Measurements from ENCODE around the gene NTN1.

Gene NTN1

DNA sequence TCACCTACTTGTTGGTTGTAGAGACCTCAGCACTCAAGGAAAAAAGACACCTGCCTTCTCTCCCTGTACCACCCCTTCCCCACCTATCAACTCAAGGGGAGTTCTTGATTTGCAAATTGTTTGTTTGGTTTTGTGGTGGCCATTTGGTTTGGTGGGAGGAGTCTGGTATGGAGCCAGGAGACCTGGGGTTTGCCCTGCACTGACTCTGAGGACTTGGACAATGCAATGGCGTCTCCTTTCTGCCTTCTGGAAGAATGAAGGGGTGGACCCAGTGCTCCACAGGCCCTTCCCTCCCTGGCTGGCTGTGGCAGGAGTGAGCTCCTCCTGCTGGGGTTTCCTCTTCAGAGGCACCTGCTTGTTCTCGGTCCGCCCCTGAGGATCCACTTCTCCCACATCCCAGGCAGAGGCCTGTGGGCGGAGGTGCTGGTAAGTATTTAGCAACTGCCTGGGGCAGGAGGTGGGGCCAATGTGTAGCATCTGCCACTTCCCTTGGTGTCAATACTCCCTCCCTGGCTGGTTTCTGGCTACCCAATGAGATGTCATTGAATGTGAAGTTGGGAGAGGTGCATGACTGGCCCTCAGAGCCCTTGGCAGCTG, 164.5 kb downstream of the NTN1 start:
- in situ Hi-C loops (cut with MboI; ENCODE audit: low sequenced_read_pairs), result no loop called here

GRCh38 chr17:9187828-9188227, 166.5 kb downstream of the NTN1 start:
- in situ Hi-C loops (cut with MboI; ENCODE audit: low sequenced_read_pairs), result no loop called here

DNA sequence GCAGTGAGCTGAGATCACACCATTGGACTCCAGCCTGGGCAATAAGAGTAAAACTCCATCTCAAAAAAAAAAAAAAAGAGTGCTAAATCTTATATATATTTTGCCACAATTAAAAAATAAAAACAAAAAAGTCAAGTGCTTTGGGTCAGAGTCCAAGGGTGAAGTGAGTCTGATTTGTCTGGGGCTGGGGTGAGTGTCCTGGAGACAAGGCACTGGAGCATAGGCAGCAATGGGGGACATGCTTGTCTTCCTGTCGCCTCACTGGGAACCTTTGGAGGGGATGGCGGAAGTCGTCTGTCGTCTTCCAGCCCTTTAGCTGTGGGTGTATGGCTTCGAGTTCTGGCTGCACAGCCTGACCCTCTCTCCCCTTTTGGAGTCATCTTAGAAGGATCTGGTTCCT, 167.1 kb downstream of the NTN1 start:
- in situ Hi-C loops (cut with MboI; ENCODE audit: low sequenced_read_pairs), result no loop called here

GRCh38 chr17:9189870-9190269, 168.6 kb downstream of the NTN1 start:
- in situ Hi-C loops (cut with MboI; ENCODE audit: low sequenced_read_pairs), result no loop called here

DNA sequence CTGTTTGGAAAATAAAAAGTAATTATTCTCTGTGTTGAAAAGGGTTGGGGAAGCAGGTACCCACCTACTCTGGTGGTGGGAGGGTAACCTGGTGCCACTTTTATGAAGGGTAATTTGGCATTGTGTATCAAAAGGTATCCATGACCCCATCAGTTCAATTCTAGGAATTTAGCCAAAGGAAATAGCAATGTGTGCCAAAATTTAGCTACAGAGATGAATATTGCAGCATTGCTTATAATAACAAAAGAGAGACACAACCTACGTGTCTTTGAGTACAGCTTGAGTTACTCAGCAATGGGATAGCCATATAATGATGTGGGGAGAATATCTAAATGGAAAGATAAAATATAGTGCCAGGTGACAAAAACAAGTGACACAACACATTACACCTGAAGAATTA, 170.7 kb downstream of the NTN1 start:
- in situ Hi-C loops (cut with MboI; ENCODE audit: low sequenced_read_pairs), result no loop called here

DNA sequence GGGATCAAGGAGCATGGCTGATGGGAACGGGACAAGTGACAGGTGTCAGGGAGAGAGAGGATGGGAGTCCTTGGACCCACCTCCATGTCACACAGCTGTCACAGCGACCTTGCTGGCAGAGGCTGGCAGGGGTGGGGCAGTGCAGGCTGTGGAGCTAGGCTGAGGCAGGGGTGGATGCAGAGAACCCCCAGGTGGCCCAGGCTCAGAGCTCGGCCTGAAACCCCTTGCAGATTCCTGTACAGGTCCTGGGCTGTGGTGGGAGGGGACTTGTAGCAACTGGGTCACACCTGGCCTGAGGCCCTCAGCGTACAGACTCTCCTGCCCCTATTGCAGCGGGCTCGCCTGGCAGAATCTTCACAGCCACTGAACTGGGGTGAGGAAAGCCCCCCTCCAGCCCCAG, 174.1 kb downstream of the NTN1 start:
- in situ Hi-C loops (cut with MboI; ENCODE audit: low sequenced_read_pairs), result no loop called here

- in situ Hi-C loops (cut with MboI; ENCODE audit: low sequenced_read_pairs), result no loop called here
These were observed 174.8 kb downstream of the NTN1 start for GRCh38 chr17:9195961-9196670.

DNA sequence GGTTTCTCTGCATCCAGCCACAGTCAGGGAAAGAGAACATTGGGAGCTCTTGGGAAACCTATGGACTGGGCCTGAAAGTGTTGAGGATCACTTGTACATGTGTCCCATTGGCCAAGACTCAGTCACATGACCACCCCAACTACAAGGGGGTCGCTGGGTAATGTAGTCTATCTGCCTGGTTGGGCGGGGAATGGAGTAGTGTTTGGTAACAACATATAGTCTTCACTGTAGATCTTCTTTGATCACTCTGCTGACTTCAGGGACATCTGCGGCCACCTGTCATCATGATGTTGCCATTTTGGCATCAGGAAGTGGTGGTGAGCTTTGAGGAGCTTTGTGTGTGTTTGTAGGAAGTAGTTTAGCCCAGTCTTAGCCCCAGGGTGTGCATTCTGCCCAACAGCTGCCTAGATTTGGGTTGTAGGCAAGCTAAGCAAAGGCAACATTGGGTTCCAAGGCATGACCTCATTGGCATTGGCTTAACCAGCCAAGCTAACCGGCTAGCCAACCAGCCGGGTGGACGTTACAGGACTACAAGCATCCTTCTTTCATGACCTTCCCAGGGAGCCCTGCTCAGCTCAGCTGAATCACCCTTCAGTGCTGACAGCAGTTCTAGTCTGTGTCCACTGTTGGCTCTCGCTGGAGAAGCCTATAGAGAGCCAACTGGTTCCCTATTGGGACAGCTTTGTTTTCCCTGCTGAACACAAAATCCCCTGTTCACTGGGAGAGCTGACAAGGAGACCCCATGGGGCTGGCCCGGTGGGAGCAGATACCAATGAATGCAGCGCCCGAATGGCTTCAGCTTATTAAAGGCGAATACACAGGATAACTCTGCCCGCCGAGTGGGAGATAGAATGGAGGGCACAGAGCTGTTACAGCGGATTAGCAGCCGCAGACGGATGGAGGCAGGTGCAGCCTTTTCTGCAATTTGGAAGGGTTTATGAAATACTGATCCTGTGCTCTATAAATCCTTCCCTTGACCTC, 178.6 kb downstream of the NTN1 start:
- in situ Hi-C loops (cut with MboI; ENCODE audit: low sequenced_read_pairs), result no loop called here

DNA sequence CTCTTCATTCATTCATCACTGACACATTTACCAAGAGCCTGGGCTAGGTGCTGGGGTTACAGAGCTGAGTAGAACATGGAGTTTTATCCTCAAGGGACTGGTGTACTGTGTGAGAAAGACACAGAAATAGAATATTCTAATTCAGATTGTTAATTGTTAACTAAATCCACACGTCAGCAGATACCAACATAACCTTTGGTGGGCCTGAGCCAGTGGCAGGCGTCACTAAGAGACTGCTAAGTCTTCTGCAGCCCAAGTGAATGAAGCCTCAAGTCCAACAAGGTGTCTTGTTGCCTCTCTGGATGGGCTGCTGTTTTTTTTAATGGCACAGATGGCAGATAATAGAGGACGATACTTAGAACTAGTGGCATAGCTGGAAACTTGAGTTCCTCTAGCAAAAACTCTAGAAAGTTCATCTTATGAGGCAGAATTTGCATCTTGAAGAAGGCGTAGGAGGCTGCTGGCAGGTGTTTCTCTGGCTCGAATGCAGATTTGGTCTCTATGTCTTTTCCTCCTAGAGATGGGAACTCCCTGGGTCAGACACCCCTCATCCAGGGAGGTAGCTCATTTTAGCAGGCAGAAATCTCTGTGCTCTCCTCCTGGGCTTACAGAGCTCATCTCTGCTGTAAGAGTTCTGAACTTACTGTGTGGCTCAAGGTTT, 179.5 kb downstream of the NTN1 start:
- in situ Hi-C loops (cut with MboI; ENCODE audit: low sequenced_read_pairs), result no loop called here

DNA sequence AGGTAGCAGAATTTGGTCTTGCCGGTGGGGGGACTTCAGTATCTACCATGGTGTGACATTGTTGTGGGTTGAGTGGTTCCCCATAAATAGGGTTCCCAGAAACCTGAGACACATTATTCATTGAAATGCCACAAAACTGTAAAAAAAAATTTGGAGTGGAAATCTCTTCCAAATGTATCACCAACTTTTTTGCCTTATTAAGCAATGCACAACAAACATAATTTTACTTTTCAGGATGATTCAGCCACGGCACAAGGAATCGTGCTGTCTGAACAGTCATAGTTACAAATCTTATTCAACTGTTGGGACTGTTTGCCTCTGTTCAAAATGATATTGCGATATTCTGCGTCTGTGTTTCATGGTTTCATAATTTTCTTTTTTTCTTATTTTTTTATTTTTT, 181.2 kb downstream of the NTN1 start:
- in situ Hi-C loops (cut with MboI; ENCODE audit: low sequenced_read_pairs), result no loop called here

DNA sequence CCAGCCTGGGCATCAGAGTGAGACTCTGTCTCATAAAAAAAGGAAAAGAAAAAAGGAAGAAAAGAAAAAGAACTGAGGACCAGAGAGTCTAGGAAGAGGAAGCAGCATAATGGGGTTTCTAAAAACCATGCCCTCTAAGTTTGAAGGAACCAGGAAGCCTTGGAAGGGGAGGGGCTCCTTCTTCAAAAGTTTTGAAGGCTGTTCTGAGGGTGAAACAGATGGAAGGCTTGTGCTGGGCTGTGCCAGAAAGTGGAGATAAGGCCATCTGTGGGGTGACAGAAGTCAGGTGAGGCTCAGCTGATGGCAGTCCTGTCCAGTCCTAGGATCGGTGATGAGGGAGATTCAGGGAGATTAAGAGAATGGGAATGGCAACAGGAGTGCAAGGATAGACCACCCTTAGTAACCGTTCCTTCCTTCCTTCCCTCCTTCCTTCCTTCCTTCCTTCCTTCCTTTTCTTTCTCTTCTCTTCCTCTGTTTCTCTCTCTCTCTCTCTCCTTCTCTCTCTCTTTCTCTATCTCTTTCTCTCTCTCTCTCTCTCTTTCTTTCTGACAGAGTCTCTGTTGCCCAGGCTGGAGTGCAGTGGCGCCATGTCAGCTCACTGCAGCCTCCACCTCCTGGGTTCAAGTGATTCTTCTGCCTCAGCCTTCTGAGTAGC, 182.6 kb downstream of the NTN1 start:
- in situ Hi-C loops (cut with MboI; ENCODE audit: low sequenced_read_pairs), result no loop called here

- in situ Hi-C loops (cut with MboI; ENCODE audit: low sequenced_read_pairs), result no loop called here
These were observed 183.5 kb downstream of the NTN1 start for GRCh38 chr17:9204637-9205329.

DNA sequence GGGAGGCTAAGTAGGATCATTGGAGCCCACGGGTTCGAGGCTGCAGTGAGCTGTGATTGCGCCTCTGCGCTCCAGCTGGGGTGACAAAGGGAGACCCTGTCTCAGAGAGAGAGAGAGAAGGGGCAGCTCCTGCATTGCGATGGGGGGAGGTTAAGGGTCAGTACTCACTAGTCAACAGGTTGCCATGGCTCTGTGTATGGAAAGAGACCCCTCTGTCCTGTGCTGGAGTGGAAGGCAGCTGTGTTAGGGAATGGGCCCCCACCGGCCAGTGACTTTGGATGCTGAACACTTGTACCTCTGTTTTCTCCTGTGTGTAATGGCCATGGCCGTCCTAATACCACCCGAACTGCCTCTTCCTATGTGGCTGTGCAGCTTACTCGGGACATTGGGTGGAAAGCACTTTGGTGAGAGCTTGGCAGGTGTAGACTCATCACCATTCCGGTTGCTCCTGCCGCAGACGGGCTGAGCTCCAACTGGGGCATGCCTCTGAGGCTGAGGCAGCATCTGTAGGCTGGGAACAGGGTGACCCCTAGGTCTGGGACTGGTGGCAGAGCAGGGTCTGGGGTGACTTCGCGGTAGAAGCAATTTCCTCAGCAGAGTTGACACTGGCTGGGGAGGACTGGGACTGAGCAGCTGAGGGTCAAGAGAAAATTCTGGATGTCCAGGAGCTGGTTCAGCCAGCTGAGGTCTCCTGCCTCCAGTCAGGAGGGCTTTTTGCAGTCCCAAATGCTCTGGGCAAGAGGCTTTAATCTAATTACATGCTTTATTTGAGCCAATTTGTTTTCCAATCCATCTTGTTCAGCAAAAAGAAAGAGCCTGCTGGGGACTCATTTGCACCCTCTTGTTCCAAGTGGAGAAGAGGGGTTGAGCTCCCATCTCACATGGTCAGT, 184.5 kb downstream of the NTN1 start:
- in situ Hi-C loops (cut with MboI; ENCODE audit: low sequenced_read_pairs), result no loop called here

DNA sequence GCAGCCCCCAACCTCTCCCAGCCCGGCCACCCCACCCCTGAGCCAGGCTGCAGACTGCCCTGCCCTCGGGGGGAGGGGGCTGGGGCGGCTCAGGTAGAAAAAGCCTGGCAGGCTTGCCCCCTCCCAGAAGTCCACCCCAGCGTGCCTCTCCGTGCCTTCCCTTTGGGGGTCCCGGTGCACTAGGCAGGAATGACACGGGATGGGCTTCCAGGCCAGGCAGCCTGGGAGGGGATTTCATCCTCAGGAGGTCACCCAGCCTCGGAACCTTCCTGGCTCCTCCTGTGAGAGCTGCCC, 185.0 kb downstream of the NTN1 start:
- in situ Hi-C loops (cut with MboI; ENCODE audit: low sequenced_read_pairs), result no loop called here

DNA sequence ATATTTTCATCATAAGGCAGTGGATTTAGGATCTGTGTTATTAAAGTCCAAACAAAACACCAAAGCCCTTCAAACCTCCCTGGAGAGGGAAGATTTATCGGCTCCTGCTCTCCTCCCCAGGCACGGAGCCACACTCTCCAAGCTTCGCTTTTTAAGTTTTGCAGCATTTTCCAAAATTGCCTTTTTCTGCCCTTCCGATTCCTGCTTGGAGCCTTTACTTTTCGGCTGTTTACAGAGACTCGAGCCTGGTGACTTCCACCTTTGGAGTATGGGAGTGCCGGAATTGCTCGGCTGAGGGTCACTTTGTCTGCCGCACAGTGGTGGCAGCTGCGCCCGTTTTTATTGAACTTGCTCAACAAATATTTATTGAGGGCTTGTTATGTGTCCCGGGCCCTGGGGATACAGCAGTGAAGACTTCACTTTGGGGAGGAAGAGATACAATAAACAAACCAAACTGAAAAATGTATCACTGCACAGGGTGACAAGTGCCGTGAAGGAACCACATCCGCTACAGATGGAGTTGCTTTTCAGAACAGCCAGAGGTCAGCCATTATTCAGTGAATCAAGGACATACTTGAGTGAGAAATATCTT, 185.5 kb downstream of the NTN1 start:
- in situ Hi-C loops (cut with MboI; ENCODE audit: low sequenced_read_pairs), result no loop called here

DNA sequence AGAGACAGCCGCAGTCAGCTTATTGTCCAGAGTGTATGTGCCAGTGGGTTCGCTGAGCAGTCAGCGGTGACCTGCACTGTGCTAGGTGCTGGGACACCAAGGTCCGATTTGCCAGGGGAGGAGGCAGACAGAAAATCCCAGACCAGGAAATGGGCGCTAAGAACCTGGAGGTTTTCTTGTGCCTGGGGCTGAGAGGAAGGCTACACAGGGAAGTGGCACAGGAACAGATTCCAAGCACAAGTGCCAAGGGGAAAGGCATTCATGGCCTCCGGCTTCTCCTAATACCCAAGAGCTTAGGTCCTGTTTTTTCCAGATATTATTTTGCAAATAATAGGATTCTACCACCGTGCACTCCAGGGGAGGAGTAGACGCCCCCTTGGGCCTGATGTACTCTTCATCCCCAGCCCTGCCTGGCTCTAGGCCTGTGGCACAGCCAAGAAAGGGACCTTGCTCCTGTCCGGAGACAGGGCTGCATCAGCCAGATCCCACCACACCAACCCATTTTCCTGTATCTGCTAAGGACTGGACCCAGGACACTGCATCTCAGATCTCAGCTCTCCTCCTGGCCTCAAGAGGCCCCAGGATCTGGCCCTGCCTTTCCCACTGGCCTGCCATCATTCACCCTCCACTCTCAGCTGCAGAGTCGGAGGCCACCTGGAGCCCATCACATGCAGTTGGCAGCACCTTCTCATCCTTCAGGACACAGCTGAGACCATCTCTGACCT, 187.2 kb downstream of the NTN1 start:
- in situ Hi-C loops (cut with MboI; ENCODE audit: low sequenced_read_pairs), result no loop called here

DNA sequence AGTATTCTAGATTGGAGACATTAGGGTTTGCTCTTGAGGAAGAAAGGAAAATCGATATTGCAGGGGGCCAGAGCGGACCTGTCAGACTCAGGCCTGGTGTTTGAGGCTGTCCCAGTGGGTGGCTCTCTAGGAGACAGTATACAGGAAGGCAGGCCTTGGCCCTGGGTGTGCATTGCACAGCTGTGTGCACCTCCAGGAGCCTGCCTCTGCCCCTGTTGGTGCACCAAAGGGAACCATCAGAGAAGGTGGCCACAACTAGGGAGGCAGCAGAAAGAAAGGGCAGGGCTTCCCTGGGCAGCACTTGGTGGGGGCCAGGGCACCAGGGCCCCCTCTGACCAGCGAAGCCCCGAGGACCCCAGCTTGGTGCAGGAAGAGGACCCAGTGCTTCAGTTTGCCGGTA, 188.0 kb downstream of the NTN1 start:
- in situ Hi-C loops (cut with MboI; ENCODE audit: low sequenced_read_pairs), result no loop called here

GRCh38 chr17:9209781-9210370, 188.6 kb downstream of the NTN1 start:
- in situ Hi-C loops (cut with MboI; ENCODE audit: low sequenced_read_pairs), result no loop called here

Data from HL-60/S4 treated with phorbol 12-myristate 13-acetate at 8.2 ng/mL for 4 days and 3 days (cell line).